Measurements from ENCODE around the gene GRB10.
"Not testable (repeated sequence)": the region's sequence is repeated elsewhere in the genome, so short reads cannot be mapped to it uniquely, and the experiment has no call there.

Gene GRB10

DNA sequence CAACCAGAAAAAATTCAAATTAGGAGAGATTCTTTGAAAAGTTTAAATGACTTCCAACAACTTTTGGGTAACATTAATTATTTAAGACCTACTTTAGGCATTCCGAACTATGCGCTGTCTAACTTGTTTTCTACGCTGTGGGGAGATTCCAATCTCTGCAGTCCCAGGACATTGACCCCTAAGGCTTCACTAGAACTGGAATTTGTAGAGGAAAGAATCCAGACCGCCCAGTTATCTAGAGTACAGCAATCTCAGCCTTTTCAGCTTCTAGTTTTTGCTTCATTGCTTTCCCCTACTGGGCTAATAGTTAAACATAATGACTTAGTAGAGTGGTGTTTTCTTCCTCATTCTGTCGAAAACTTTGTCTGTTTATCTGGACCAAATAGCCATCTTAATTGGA lies 202.6 kb downstream of the GRB10 start:
- no peak for DNase-seq (ENCODE audit: low spot score)

DNA sequence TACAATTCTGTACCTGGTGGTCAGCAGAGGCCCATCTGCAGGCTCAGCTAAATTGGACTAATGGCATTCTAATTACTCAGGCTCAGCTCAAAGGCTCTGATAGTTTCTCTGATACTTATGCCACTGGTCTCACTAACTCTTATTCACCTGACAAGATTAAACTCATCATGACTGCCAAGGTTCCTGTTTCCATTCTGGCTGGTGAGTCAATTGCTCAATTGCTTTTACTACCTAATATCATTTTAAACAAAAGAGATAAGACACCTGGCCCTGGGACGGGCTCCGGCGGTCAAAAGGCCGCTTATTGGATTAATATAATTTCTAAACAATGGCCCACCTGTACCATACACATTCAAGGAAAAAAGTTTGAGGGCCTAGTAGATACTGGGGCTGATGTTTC lies 204.6 kb downstream of the GRB10 start:
- DNase-seq (ENCODE audit: low spot score), result not testable (repeated sequence)

DNA sequence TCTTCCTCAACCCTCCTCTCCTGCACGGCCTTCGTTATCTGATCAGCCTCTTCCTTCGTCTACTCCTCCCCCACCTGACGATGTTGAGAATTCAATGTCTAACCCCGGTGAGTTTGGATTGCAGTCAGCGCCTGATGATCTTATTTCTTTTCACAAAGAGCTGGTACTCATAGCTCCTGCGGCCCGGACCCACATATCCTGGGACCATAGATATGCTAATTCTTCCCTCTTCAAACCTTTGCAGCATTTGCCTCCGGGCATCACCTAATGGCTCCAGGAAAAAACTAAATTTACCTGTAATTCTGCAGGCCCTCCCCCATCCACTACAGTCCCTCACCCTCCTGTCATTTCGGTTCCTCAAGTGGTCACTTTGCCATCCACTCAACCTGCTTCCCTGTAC lies 205.1 kb downstream of the GRB10 start:
- DNase-seq (ENCODE audit: low spot score), result no peak

DNA sequence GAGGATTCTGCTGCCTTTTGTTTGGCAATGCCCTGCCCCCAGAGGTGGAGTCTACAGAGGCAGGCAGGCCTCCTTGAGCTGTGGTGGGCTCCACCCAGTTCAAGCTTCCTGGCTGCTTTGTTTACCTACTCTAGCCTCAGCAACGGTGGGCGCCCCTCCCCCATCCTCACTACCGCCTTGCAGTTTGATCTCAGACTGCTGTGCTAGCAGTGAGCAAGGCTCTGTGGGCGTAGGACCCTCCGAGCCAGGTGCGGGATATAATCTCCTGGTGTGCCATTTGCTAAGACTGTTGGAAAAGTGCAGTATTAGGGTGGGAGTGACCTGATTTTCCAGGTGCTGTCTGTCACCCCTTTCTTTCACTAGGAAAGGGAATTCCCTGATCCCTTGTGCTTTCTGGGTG lies 206.3 kb downstream of the GRB10 start:
- not testable (repeated sequence) for DNase-seq (ENCODE audit: low spot score)

DNA sequence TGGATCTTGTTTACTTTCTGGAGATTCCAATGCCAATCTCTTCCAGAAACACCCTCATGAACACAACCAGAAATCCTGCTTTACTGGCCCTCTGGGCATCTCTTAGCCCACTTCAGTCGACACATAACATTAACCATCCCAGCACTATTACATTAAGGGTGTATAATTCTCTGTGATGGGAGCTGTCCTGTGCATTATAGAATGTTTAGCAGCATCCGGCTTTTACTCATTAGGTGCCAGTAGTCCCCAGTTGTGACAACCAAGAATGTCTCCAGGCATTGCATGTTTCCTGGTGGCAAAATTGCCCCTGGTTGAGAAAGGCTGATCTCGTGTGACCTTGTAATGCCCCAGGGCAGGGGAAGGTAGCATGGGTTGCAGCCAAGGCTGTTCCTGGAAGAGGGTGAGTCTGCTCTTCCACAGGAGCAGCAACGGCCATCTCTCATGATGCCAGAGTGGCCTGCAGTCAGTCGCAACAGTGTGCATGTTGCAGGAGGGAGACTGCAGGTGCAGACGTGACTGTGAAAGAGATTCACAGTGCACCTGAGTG lies 214.9 kb downstream of the GRB10 start:
- no peak for DNase-seq (ENCODE audit: low spot score)

DNA sequence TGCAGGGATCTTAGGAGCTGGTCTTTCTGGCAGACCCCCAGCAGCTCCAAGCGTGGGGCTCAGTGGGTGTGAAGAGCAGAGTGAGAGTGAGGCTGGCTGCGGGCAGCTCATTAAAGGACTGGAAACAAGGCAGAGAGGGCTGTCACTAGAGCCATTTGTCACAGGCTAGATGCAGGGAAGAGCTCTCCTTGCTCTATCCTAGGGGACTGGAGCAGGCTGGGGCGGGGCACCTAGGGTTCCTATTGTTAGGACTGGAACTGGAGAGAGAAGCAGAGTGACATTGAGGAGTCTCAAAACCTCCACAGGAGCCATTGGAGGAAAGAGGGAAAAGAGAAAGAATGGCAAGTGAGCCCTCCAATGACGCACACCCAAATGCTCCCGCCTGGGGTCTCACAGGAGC lies 216.7 kb downstream of the GRB10 start:
- DNase-seq (ENCODE audit: low spot score), result no peak

DNA sequence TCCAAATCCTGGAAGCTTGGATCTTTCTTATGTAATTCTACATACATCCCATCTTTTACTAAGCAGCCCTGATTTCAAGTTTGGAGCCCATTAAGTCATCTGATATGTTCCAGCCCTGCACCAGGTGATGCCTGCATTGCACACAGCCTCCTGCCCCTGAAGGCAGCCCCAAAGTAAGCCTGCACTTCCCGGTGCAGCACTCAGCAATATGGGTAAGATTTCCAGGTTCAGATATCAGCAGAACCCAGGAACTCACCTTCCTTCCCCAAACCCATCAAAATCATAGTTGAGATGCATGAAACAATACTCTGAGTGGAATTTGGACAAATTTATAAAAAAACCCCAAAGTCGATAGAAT lies 217.2 kb downstream of the GRB10 start:
- DNase-seq (ENCODE audit: low spot score), result no peak

DNA sequence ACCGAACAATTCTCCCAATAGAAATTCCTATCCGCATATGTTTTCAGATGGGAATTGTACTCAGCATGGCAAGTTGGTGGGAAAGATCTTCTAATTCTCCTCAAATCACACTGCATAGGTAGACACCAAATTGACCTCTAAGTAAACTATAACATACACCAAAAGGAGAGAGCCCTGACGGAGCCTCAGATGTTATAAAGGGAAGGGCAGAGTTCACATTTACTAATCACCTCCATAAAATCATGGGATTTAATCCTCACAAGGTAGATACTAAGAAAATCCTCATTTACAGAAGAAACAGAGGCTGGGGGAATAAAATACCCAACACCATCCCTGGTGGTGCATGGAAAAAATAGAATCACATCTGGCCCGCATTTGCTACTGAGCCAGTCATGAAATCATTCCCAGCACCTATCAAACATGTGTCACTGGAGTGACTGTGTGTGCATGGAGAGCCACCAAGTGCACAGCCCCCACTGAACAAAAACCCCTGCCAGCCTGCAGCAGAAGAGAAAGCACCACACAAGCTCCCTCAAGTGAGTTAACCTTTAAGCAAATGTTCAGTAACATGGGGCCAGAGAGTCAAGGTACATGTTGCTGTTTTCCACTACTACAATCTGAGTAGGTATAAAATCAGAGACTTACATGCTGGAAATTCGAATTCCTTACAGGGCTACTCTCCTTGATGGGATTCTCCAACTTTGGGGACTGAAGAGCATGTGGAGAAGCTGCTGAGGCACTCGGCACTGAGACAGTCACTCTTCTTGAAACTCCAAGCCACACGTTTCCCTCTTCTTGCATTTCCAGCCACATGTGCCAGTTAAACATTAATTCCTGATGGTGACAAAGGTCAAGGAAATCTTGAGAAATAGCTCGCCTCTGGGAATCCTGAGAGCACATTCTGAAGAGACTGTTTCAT lies 217.8 kb downstream of the GRB10 start, which contains the start of gene DDC:
DDC (minus strand) TSS at position 766 of the 919 bp plus-strand sequence. CDS start 21,320 bp downstream, outside the sequence.
- DNase-seq (ENCODE audit: low spot score), result no peak

DNA sequence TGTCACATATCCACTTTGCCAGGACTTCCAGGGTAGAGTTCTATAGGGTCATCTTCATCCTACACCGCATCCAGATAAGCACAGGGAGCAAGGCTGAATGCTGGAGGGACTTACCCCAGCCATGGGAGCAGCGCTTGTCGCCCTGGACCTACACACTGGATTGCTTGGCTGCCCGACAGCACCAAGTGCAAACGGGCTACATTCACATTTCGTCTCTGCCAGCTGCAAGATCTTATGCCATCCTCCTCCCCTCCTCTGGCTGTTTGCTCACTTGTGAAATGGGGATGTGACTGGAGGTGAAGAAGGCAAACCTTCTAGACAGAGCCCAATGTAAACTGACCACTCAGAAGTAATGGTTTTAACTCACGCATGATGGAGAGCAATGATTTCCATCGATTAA lies 218.5 kb downstream of the GRB10 start:
- no peak for DNase-seq (ENCODE audit: low spot score)

DNA sequence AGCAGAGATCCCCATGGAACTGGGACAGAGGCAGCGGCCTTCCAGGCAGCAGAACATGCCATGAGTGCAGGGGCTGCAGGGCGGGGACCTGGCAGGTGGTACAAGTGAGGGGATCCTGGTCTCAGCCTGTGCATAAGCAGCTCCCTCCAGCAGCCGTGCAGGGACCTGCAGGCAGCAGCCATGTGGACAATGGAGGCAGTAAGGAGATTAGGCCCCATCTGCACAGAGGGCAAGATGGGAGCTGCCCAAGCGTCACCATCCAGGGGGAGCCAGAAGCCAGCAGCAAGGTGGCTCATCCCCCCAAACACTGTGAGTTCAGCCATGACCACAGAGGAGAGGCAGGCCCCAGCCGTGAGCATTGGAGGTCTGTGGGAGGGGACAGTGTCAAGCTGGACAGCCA lies 220.6 kb downstream of the GRB10 start:
- DNase-seq (ENCODE audit: low spot score), result no peak

DNA sequence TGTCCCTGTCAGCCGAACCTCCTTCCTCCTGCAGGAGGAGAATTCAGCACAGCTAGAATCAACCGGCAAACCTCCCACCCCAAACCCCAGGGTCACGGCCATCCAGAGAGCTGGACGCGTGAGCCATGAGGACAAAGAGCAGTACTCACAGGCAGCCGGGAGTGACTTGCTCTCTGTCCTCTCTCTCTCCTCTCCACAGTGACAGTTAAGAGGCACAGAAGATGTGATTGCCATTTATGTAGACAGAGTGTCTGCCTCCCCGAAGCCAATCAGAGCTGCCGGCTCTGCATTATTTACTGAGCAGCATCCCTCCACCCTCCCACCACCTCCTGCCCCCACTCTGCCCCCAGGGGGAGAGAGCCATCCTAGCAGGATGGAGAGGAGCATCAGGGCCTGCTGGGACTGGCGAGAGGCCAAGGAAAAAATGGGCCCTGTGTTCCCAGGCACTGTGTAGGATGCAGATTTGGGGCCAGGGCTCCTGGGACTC lies 221.8 kb downstream of the GRB10 start:
- no peak for DNase-seq (ENCODE audit: low spot score)

DNA sequence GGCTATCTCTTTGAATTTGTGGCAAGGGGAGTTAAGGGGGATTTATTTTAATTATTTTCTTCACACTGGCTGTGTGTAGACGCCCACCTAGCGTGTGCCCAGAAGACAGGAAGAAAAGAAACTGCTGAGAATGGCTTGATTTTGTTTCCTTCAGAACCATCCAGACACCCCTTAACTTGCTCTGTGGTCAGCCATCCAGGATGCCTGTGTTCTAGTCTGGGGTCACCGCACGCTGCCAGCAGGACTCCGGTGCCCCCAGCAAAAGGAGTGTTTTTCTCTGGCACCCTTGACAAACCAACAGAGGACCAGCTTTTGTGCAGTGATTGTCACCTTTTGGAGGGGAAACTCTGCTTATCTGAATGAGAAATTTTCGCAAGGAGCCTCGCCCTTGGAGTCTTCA lies 222.8 kb downstream of the GRB10 start:
- no peak for DNase-seq (ENCODE audit: low spot score)

DNA sequence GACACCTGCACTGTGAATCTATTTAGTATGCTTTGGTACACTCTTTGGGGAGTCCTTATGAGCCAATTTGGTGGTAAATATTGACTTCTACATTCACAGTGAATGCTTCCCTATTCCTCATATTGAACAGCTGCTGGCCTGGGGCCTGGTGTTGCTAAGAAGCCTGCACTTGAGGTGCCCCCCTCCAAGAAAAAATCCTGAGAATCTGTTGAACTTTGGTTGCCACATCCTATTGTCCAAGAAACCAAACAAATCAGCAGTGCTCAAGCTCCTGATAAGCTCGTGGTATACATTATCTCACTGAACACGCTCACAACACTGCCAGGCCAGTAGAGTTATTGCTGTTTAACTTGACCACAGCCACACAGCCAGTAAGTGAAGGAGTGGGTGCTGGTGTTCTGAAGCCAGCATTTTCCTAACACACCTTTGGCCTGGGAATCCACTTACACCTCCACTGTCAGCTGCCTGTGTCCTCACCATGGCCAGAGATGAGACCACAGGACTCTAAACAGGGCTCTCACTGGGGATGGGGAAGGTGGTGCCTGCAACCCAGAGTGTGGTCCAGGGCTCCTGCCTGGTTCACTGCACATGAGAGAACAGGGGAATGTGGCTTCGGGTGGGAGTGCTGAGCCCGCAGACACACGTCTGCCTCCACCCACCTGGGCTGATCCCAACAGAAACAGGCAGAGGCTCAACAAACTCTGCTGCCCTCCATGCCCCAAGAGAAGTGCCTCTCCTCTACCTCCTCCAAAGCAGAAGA lies 224.2 kb downstream of the GRB10 start:
- DNase-seq (ENCODE audit: low spot score), result no peak

DNA sequence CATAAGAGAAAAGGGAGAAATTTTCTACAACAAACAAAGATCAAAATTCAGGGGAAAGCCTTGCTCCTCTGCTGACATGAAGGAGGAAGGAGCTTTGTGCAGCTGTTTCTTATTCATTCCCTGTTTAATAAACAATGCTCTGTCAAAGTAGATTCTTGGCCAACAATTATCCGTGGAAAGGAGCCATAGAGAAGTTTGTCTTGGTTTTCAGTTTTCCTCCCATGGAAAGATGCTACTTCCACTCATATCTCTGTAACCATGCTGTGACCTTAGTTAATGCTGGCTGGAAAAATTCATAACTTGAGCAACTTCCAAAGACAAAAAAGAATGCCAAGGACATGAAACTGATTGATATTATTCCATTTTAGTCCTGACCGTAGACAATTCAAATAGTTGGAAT lies 225.6 kb downstream of the GRB10 start:
- no peak for DNase-seq (ENCODE audit: low spot score)

DNA sequence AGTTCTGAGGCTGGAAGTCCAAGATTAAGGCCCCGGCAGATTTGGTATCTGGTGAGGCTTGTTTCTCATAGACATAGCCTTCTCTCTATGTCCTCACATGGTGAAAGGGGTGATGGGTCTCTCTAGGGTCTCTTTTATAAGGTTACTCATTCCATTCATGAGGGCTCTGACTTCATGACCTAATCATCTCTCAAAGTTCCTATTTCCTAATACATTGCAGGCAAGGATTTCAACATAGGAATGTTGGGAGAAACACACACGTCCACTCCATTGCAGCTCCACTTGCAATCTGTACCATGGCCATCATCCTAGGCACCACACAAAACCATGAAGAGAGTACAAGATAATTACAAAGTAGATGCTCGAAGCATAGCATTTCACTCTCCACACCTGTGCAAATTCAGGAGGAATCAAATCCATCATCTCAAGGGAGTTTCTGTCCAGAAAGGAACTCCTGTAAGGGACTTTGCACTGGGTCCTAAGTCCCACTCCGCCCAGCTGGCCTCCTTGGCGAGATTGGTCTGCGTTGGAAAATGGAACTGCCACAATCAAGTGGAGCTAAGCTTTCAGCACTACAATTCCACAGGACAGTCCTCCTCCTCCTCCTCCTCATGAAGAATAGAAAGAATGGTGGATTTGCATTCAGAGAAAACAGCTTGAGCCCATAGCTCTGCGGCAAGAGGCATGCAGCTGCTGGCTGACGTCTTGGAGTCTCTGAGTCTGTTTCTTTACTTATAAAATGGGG lies 226.3 kb downstream of the GRB10 start:
- DNase-seq (ENCODE audit: low spot score), result no peak

DNA sequence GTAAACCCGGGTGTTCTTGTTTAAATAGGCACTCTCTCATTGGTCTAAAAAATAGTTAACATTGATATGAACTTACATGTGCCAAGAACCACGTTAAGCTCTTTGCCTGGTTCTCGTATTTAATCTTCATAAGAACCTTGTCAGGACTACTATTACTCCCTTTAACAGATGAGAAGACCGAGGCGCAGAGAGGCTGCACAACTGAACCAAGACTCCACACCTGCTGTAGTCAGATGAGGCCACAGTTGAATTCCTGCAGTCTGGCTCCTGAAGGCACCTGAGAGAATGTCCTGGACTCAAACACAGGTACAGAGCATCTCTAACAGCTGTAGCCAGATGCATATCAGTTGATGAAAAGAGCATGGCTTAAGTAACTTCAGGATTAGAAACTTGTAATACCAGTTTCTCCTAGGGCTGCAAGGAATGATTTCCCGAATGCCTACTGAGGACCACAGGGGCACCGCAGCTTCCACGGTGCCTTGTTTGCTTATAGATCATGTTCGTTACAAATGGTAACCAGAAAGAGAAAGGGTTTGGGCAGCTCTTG lies 227.0 kb downstream of the GRB10 start:
- DNase-seq (ENCODE audit: low spot score), result no peak

DNA sequence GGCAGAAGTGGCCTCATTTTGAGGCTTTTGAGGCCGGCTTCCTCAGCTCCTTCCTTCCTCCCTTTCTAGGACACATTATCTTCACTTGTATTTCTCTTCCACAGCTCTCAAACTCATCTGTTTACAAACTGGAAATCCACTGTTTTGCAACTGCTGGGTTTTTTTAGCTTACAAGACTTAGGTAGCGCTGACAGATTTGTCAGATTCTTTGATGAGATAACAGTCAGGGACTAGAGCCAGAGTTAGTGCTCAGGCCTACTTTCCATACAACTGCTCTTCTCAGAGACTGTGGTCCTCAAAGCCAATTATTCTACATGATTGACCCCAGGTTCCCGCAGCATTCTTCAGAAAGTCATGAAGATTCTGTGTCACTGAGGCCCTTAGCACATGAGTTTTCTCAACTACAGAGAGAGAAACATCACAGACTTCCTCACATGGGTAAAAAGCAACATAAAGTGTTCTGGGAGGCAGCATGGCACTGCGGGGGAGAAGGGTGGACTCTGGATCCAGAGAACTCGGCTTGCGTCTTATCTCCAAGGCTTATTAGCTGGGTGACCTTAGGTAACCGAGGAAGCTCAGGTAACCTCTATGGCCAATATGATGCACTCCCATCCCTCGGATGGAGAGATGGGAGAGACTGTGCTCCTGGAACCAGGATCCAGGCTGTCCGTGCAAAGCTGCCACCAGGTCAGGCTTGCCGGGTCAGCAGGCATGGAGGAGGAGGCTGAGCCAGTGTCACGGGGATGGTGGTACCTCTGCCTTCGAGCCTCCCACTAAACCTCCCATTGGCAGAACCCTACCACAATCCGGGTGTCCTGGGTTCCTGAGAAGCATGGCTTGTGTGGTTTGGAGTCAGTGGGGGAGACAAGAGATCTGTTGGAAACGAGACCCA lies 228.0 kb downstream of the GRB10 start:
- DNase-seq (ENCODE audit: low spot score), result no peak

DNA sequence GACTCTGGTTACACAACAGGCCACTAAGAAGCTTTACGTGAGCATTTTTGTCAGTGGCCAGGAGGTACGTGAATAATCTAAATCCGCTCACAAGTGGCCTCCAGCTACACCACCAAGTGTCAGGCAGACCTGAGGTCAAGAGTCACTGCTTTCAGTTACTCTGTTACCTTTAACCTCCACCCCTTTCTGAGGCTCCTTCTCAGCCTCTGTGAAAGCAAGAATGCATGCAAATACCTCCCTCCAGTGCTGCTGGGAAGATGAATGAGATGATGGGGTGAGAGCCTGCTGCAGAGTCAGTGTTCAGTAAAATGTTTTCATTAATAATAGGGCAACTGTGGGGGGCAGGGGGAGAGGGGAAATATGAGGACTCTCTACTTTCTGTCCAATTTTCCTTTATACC lies 228.7 kb downstream of the GRB10 start:
- no peak for DNase-seq (ENCODE audit: low spot score)

DNA sequence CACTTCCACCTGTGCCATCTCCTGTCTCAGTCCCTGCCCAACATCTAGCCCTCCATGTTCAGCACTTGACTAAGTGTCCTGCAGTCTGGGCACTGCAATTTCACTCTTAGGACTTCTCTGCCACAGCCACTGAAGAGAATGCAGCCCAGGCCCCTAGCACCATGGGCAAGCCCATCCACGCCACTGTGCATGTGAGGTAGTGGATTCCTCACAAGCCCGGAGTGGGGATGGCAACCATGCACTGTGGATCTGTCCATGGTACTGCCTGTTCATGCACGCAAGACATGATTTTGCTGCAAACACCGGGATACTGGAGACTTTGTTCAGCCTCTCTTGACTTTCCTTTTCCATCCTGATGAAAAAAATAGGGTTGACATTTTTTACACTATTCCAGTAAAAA lies 229.8 kb downstream of the GRB10 start:
- no peak for DNase-seq (ENCODE audit: low spot score)

DNA sequence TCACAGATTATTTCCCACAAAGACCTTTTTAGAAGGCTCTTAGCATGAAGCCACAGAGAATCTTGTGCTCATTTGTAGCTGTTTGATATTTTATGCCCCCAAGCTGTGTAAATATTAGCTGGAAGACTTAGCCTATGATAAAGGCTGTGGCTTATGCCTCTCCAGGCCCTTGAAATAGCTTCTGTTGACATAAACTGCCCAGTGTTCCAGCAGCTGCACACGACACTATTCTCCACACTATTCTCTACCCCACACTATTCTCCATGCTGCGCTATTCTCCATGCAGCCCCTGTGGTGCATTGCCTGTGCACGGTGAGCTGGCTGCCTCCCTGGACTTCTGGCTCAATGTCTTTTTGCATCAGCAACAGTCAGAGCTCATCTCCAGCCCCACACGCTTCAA lies 230.6 kb downstream of the GRB10 start:
- DNase-seq (ENCODE audit: low spot score), result no peak

DNA sequence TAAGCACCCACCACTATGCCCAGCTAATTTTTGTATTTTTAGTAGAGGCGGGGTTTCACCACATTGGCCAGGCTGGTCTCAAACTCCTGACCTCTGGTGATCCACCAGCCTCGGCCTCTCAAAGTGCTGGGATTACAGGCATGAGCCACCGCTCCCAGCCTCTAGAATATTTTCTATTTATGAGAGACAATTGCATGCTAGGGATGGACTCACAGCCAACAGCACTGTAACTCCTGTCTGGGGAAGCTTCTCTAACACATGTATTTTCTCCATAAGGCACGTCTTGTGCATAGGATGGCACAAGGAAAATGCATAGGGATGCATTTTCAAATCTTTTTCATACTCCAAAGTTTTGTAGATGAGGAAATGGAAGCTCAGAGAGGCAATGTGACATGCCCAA lies 237.1 kb downstream of the GRB10 start:
- DNase-seq (ENCODE audit: low spot score), result not testable (repeated sequence)

Data from HuH-7.5 (cell line).